Globus pallidus (tissue), 1 donor: ENCODE results near the gene C5orf46.
"Not testable (repeated sequence)": the region's sequence is repeated elsewhere in the genome, so short reads cannot be mapped to it uniquely, and the experiment has no call there.

ENCODE experiments used
- DNase-seq: peaks from one replicate; pipeline ENCODE4 v3.0.0-alpha.2; 2015; ENCODE audit warnings: low spot score

C5orf46 gene

DNA sequence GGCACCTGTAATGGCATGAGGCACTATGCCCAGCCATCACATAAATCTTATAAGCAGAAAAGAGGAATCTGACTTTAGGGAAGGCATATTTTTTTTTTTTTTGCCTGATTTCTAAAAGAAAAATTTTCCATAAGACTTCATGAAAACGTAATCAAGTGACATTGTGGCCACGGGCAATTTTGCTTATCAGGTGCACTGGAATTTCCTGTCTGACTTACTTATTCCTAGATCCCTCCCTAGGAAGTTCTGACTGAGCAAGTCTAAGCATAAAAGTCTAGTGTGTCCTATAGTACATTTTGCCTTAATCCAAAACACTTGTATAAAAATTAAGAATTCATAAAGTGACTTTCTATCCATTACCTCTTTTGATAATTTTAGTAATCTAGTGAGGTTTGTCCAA, 12.5 kb downstream of the C5orf46 start:
- DNase-seq = no peak

DNA sequence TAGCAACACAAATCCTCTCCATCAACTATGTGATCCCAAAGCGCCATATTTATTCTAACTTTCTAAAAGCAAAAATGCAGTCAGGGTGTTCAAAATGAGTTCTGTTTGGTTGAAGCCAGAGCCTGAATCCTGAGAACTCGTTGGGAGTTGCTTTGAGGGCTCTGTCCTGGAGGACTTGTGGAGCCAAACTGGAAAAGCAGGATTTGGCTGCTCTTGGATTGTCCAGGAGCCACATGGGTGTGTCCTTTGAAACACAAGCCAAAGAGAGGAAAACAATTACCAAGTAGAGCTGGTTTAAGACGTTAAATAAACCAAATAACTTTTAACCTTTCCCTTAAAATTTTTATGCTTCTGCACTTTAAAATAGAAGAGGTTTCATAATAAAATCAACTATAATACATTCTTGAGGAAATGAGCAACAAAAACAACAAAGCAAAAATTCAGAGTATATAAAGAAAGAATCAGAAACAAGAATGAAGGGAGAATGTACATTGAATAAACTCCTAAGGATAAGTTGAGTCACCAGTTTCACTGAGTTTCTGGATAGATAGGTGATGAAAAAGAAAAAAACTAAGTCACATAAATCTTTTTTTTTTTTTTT, 13.5 kb downstream of the C5orf46 start:
- no peak for DNase-seq

DNA sequence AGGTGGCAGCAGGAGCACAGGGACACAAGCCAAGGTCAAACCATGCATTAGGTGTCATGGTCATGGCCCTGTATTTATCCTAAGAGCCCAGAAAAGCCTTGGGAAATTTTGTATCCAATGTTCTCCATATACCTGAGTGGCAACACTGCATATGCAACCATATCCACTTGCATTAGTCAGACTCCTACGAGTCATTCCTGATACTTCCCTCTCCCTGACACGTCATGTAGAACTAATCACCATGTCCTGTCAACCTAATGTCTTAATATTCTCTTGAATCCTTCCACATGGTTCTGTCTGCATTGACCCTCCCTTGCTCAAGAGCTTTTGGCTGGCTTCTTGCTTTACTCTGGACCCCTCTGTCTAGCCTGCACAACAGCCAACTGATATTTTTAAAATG, 18.4 kb downstream of the C5orf46 start:
- no peak for DNase-seq

DNA sequence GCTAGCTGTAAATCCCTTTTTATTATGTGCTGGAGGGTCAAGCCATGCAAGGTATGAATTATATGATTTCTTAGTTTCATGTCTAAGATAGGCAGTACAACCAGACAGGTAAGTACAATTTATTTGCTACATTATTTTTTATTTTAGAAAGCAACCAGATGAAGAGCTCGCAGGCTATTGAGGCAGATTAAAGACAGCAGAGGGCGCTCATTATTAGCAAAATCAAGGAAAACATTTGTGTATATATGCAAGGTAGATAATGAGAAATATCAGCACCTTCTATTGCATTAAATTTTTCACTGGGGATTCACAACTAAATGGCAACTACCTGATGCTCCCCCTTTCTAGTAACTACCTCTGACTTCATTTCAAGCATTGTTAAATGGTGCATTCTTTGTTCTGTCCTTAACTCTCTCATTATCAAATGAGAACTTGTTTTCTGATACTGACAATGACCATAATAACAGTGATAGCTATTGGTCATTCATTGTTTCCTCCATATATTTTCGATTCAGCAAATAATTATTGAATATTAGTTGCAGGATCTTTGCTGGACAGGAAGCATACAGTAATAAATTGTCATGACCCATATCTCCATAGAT, 19.2 kb downstream of the C5orf46 start:
- DNase-seq = peak; percentile 29

DNA sequence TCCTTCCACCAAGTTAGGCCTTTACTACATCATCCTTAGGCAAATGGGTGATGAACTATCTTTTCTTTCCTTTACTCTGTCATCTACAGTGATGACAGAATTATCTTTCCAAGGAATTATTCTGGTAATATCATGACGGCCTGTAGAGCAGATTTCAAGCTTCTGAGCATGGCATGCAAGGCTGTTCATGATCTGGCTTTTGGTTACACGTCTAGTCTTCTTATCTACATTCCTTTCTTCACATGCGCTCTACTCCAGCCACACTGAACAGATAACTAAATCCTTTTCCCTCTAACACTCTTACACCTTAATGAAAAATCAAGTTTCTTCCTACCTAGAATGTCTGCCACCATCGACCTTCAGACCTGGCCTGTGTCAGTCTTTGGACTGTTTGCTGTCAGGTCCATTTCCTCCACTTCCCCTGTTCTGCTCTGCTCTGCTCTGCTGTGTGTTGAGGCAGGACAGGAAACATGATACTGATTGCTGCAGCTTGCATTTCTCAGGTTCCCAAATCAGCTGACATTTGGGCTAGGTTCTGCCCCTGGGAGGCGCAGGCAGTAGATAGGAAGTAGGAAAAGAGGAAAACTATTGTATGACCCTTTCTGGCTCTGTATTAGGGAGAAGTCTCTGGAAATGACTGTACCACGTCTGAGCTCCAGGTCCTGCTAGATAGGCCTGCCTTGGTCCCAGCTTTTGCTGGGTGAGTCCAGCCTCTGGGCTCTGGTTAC, 23.6 kb downstream of the C5orf46 start:
- DNase-seq = no peak

DNA sequence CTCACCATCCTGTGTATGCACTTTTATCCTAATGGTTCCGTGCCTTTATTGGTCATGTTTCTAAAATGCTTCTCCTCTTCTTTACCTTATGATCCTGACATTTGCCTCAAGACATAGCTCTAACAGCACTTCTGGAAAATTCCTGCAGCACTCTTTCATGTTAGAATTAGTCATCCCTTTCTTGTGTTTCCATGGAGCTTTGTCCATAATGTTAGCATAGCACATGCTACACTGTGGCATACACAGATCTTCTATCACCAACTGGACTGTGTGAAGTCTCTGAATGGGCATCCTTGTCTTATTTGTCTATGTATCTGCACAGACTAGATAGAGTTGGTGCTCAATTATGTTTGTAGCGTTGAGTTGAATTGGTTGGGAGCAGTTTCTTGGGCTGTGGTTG, 25.9 kb downstream of the C5orf46 start:
- no peak for DNase-seq

DNA sequence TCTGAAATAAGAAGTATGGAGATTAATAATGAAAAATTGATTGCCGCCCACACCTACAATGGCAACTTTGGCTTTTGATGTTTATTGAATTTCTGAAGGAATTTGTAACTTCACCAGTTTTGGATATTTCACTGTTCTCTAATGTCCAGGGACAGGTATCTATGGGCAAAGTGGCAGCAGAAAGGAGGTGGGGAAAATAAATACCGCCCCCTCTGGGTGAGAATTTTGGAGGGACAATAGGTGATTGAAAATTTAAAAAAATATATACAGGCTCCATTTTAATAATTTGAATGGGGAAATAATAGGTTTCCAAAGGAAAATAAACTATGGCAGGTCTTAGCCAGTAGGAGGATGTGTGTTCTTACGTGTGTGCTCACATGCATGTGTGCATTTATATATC, 26.6 kb downstream of the C5orf46 start:
- DNase-seq = no peak

DNA sequence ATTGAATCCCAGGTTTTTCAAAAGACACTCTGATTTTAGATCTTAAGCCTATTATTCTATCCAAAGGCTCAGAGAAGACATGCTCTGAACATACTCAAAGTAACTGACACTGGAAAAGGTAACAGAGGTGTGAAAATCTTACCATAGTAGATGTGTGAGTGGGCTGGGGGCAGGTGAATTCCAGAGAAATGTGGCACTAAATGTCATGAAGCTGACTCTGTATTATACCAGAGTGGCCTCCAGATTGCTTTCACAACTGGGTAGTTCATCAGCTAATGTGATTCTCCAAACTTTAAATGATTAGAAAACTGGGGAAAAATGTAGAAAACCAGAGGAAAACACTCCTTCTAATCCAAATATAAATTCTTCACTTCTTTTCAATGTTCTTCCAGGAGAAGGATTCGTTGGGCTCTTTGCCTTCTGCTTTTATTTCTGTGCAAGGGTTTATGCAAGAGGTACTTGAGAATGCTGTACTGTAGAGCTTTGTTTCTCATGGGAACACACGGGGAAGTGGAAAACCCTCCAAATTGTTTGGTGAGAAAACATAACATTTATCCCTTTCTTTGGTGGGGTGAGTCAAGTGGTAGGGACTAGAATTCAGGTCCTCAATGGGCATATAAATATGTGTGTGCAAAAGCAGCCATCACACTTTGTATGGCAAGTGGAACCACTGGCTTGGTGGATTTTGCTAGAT, 28.1 kb downstream of the C5orf46 start, which contains the start of gene SCGB3A2:
Gene SCGB3A2, plus strand, starts transcription at position 646 of the 694 bp plus-strand sequence. CDS start 93 bp downstream, outside the sequence.
- no peak for DNase-seq

DNA sequence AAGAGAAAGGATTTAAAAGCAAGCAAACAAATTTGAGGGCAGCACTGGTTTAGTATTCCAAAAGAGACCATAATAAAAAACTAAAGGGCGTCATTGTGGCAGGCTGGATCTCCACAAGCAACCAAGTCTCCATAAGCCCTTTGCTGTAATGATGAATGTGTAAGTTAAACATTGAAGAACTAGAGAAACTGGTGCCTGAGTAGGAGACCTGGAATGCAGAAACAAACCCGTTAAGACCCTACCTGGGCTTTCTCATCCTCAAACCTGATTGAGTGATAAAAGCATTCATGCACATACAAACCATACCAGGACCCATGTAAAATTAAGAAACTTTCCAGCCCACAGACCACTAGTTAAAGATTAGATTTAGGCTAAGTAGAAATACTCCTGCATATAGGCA, 29.7 kb downstream of the C5orf46 start:
- DNase-seq = no peak

DNA sequence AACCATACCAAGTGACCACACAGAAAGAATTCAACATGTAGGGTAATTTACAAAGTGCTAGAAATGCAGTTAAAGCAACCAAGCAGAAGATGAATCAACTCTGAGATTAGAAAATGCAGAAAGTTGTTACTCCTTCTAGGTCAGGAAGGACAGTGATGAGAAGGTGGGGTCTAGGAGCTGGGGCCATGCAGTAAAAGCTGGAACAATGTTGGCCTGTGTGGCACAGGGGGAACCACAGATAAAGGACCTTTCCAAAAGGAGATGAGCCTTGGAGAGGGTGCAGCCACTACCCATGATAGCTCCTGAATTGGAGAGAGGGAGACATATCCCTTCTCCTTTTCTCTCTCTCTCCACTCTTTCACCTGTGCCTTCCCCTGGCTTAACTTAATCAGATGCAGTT, 30.2 kb downstream of the C5orf46 start:
- no peak for DNase-seq

DNA sequence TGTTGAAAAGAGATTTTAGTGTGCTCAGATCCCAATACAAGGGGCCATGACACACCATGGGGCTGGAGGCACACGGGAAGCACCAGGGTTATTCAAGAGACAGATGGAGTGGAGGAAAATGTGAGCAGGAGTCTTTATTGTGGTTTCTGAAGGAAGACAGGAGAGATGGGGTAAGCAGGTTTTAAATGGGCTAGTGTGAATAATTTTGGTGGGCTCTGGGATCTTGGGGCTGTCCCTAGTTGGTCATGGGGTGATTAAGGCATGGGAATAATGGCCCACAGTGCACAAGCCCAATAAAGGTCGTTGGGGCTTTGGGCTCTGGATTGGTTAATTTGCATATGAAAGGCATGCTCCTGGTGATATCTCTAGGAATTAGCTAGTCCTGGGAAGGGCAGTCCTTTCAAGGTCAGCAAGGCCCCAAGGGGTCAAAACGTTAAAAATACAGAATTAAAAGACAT, 31.4 kb downstream of the C5orf46 start:
- no peak for DNase-seq

DNA sequence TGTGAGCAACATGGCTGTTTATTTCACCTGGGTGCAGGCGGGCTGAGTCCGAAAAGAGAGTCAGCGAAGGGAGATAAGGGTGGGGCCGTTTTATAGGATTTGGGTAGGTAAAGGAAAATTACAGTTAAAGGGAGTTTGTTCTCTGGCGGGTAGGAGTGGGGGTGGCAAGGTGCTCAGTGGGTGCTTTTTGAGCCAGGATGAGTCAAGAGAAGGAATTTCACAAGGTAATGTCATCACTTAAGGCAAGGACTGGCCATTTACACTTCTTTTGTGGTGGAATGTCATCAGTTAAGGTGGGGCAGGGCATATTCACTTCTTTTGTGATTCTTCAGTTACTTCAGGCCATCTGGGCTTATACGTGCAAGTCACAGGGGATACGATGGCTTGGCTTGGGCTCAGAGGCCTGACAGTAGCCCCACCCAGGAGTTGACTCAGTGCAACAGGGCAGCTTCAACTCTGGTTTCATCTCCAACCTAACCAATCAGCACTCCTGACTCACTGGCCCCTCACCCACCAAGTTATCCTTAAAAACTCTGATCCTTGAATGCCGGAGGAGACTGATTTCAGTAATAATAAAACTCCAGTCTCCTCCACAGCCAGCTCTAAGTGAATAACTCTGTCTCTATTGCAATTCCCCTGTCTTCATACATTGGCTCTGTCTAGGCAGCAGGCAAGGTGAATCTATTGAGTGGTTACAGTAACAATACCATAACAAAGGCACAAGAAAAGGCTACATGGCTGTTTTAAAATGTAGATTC, 32.0 kb downstream of the C5orf46 start:
- not testable (repeated sequence) for DNase-seq

DNA sequence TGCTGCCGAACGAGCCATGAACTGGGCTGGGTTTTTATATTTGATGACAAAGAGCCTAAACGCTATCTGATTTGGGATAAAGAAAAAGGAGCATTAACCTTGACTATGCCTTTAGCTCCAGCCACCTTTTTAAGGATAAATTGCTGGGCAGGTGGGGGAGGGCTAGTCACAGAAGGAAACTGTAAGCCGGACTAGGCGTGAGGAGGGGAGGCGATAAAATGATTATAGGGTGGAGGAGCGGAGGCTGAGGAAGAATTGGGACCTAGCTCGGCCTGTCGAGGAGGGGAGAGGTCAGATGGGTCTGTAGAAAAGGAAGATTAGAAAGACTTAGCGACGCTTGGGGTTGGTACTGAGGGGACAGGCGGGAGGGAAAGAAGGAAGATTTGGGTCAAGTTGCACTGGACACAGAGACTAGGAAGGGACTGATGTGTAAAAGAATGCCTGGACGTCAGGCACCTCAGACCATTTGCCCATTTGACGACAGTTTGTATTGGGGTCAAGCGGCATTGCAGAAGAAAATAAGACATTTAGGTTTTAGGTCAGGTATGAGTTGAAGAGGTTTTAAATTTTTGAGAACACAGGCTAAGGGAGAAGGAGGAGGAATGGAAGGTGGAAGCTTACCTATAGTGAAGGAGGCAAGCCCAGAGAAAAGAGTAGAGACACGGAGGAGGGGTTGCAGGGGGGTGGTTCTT, 33.4 kb downstream of the C5orf46 start:
- DNase-seq = not testable (repeated sequence)

DNA sequence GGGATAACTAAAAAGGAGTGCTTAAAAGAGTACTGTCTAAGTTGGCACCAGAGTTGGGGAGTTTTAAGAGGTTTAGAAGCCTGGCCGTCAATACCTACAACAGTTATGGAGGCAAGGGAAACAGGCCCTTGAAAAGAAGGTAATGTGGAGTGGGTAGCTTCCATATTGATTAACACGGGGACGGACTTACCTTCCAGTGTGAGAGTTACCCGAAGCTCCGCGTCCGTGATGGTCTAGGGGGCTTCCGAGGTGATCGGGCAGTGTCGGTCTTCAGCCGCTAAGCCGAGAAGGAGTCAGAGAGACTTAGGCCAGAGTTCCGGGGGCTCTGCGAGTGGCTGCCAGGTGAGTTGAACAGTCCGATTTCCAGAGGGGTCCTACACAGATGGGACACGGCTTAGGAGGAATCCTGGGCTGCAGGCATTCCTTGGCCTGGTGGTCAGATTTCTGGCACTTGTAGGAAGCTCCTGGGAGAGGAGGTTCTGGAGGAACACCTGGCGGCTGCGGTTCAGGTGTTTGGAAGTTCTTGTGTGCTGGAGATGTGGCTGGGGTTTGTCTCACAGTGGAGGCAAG, 34.3 kb downstream of the C5orf46 start:
- not testable (repeated sequence) for DNase-seq

DNA sequence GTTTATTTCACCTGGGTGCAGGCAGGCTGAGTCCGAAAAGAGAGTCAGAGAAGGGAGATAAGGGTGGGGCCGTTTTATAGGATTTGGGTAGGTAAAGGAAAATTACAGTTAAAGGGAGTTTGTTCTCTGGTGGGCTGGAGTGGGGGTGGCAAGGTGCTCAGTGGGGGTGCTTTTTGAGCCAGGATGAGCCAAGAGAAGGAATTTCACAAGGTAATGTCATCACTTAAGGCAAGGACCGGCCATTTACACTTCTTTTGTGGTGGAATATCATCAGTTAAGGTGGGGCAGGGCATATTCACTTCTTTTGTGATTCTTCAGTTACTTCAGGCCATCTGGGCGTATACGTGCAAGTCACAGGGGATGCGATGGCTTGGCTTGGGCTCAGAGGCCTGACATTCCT, 36.4 kb downstream of the C5orf46 start:
- DNase-seq = not testable (repeated sequence)

DNA sequence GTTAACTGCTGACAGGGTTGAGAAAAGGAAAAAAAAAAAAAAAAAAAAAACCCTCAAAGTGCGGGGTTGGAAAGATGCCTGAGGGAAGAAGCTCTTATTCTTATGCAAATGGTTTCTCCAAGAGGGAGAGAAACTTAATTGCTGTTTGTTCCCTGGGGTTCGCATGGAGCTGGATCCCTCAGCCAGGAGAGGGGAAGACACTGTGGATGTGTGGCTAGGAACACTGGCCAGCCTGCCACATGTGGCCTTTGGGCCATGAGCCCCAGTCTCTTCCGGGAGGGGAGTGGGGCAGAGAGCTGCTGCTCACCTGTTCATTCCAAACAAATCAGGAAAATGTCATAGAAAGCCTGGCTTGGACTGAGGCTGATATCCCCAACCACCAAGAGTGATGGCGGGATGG, 37.2 kb downstream of the C5orf46 start:
- DNase-seq = no peak

DNA sequence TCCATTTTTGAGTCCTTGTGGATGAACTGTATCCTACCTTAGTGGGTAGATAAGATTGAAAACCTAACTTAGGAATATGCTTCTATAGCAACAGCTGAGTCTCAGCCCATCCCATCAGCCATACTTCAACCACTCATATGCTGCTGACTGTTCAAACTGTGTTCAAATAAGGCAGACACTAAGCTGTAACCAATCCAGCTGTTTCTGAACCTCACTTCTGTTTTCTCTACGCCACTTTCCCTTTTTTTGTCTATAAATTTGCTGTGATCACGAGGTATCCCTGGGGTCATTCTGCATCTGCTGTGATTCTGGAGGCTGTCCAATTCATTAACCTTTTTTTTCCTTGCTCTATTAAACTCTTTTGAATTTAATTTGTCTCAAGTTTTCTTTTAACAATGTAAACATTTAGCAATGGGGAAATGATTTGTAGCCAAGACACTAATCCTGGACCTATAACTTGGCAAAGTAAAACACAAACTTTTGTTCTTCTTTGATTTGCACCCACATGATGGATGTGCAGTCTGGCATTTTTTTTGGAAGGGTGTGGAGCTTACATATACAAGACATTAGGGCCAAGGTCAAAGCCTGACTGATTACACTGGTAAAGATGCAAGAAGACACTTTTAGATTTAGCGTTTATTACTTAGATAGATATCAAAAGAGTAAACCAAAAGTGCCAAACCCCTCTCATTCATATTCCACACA, 42.7 kb downstream of the C5orf46 start:
- no peak for DNase-seq

DNA sequence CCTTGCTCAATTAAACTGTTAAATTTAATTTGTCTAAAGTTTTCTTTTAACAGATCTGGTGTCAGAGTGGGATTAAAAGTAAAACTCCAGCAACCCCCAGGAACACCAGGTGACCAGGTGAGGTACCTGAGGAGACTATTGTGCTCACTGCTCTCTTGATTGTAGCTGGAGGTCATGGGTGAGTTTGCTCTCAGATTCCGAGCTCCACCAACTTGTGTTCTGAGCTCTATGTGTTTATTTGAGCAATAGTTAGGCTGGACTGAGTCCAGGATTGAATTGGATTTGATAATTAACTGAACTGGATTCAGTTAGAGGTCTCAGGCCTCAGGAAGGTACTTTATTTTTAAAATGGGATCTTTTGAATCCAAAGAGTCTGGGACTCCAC, 45.7 kb downstream of the C5orf46 start:
- DNase-seq = no peak

DNA sequence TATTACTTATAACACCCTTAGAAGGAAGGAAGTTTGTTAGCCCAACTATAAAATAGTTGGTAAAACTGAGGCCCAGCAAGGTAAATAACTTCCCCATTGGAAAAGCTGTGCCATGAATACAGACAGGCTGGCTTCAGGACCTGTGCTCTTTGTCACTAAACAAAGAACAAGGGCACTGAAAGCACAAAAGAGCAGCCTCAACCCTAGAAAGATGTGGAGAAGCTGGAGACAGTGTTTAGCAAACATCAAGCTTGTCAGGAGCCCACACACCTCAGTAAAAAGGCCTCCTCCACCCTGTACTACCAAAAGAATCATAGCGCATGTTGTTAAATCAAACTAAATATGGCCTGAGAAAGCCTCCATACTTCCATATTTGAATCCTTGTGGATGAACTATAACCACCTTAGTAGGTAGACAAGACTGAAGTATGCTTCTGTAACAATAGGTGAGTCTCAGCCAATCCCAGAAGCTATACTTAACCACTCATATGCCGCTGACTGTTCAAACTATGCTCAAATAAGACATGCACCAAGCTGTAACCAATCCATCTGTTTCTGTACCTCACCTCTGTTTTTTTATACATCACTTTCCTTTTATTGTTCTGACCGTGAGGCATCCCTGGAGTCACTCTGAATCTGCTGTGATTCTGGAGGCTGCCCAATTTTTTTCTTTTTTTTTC, 46.2 kb downstream of the C5orf46 start:
- no peak for DNase-seq

DNA sequence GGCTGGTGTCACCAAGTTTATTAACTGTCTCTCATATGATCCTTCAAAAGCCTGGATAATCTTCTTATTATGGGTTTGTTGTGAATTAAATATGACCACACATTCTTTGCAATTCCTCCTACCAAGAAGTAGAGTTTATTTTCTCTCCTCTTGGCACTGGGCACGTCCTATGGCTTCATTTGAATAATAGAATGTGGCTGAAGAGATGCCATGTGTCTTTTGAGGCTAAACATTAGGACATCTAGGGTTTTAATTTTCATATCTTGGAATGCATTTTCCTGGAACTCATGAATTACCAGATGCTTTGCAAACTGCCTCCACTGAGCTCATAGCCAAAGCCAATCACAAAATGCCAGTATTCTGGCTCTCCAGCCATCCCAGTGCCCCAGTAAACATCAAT, 47.8 kb downstream of the C5orf46 start:
- no peak for DNase-seq
